T1000 (cell line): ENCODE results near the gene PGLYRP3.

Source experiments
- DNase-seq: peaks from one replicate; lab custom pipeline; 2025; ENCODE audit warnings: mixed read lengths; lab: John Stamatoyannopoulos, UW

The PGLYRP3 gene

GRCh38 chr1:153312570-153313186 is at the start of gene PGLYRP3:
PGLYRP3 (minus strand) TSS chr1:153312952; CDS start chr1:153310665, 2,287 bp downstream.
- DNase-seq: no peak

GRCh38 chr1:153362187-153362775 is 49.5 kb upstream of the PGLYRP3 start:
- no peak for DNase-seq

GRCh38 chr1:153361480-153362109 is 48.8 kb upstream of the PGLYRP3 start:
- DNase-seq: no peak

- DNase-seq: no peak
Measured at GRCh38 chr1:153360592-153361479, 48.1 kb upstream of the PGLYRP3 start.

GRCh38 chr1:153360190-153360589 is 47.4 kb upstream of the PGLYRP3 start:
- DNase-seq: no peak

GRCh38 chr1:153359241-153359640 is 46.5 kb upstream of the PGLYRP3 start:
- no peak for DNase-seq

GRCh38 chr1:153358691-153358975 is 45.9 kb upstream of the PGLYRP3 start:
- DNase-seq: no peak

- DNase-seq: no peak
Measured at GRCh38 chr1:153357853-153358690, 45.3 kb upstream of the PGLYRP3 start, which contains the start of gene S100A9. S100A9 (plus strand) TSS chr1:153357854; CDS start chr1:153358284, 430 bp downstream.

GRCh38 chr1:153357076-153357852 is 44.5 kb upstream of the PGLYRP3 start:
- DNase-seq: no peak

GRCh38 chr1:153356392-153357075 is 43.8 kb upstream of the PGLYRP3 start:
- no peak for DNase-seq

- peak; percentile 10 for DNase-seq
Measured at GRCh38 chr1:153355445-153356071, 42.8 kb upstream of the PGLYRP3 start.

- no peak for DNase-seq
Measured at GRCh38 chr1:153354515-153355193, 41.9 kb upstream of the PGLYRP3 start.

GRCh38 chr1:153353226-153353947 is 40.6 kb upstream of the PGLYRP3 start:
- no peak for DNase-seq

GRCh38 chr1:153352523-153352922 is 39.8 kb upstream of the PGLYRP3 start:
- peak; percentile 37 for DNase-seq

- DNase-seq: no peak
Measured at GRCh38 chr1:153350321-153350957, 37.7 kb upstream of the PGLYRP3 start.

GRCh38 chr1:153349363-153350320 is 36.9 kb upstream of the PGLYRP3 start:
- no peak for DNase-seq
